ENCODE results near the gene LRCOL1. TPM values are rescaled to one million over a fixed set of nuclear protein-coding genes. Genes with fewer than 3 reads are reported as not detected.

LRCOL1 gene
- total and polyA plus RNA-seq, 2 of the 8 experiments (the other 6 are each of a cell fraction or from before 2014, with no cell fraction given) = not detected

- H3K9ac ChIP-seq (replicated peaks in 1 of 4; ENCODE audit: extremely low read depth in 1 of 4, low read depth in 3 of 4, low read length in 3 of 4) = no peak overlapping the region
- H2BK20ac ChIP-seq (ENCODE audit: low read length) = no peak overlapping the region
- H3K23me2 ChIP-seq (ENCODE audit: low read depth, low read length) = no peaks in the 10 kb centered on the region; the same call in 1 of the 2 replicates
- TF ChIP-seq SRF (IDR thresholded peaks at IDR 0.05; ENCODE audit: low read depth, low read length) = peak; percentile 54; the same call in 1 of the 2 replicates
- TF ChIP-seq SIX5 (IDR thresholded peaks at IDR 0.05; ENCODE audit: low read depth, low read length) = no peak
- H2BK15ac ChIP-seq (ENCODE audit: low read length) = no peak overlapping the region
- H3K9me3 ChIP-seq (ENCODE audit: insufficient read depth in 2 of 2, low read depth in 1 of 2, low read length in 1 of 2) = peaks cover 2 to 18% of the 10 kb centered on the region in 2 experiments; a peak in 3 of 4 replicates
- H3K4ac ChIP-seq (replicated peaks; ENCODE audit: insufficient read length, low read depth, low read length) = no peak overlapping the region
- ChIA-PET CTCF (ENCODE audit: partially characterized antibody) (interaction anchor here (0.7 to 3.1 kb wide), 7 partner anchors 14 to 289 kb away, joined by 3 to 37 read pairs (median 5); no protein-coding TSS in a partner anchor), POLR2A (ENCODE audit: partially characterized antibody) (interaction anchor here (1.0 to 4.2 kb wide), 3 partner anchors 12 to 35 kb away, joined by 4 to 28 read pairs (median 8); no protein-coding TSS in a partner anchor)
- H3K36me3 ChIP-seq (ENCODE audit: control insufficient read depth in 2 of 4, insufficient read depth in 4 of 4, low read length in 3 of 4) = no peaks in the 10 kb centered on the region
- no peak overlapping the region for H2AK5ac ChIP-seq (ENCODE audit: low read depth, low read length)
- no peak overlapping the region for H3K23ac ChIP-seq (ENCODE audit: insufficient read length)
- no peak overlapping the region for H3K18ac ChIP-seq (ENCODE audit: extremely low read depth, low read length)
- H3K79me1 ChIP-seq (ENCODE audit: low read depth, low read length) = no peaks in the 10 kb centered on the region
- no peak for DNase-seq (ENCODE audit: low read depth in 1 of 2, low spot score in 2 of 2)
- H2AFZ ChIP-seq (ENCODE audit: low read length) = no peak overlapping the region
- no peak overlapping the region for H2BK120ac ChIP-seq (replicated peaks; ENCODE audit: low read depth, low read length)
- peaks cover under 1 to 8% of the 10 kb centered on the region in 2 experiments for H4K20me1 ChIP-seq (replicated peaks in 1 of 2; ENCODE audit: control insufficient read depth in 1 of 2, insufficient read depth in 2 of 2, low read length in 2 of 2)
- no peak overlapping the region for H4K91ac ChIP-seq (replicated peaks; ENCODE audit: insufficient read length, low read length)
- no peak overlapping the region for H3K14ac ChIP-seq (ENCODE audit: insufficient read length)
- H3K56ac ChIP-seq (replicated peaks; ENCODE audit: insufficient read length, low read depth, low read length) = no peak overlapping the region
- H4K5ac ChIP-seq (ENCODE audit: insufficient read length, low read depth, low read length) = no peak overlapping the region
- 79% methylated on average over 4 of the region's 4 CpGs; no CpG with 5 or more reads in 1 of the 2 experiments for WGBS, 2 experiments (ENCODE audit: extremely low coverage in 1 of 2, insufficient coverage in 1 of 2, insufficient read length in 1 of 2, insufficient replicate concordance in 2 of 2, low coverage in 1 of 2, low lambda C conversion rate in 2 of 2, missing lambda C conversion rate in 1 of 2)
- no peak overlapping the region for H2BK12ac ChIP-seq (ENCODE audit: low read depth, low read length)
- no peak overlapping the region for H3K27ac ChIP-seq (ENCODE audit: low read depth, low read length)
- FAIRE-seq = no peak
- H3K4me2 ChIP-seq (ENCODE audit: insufficient read depth in 1 of 2, low read depth in 2 of 2, low read length in 2 of 2) = no peak overlapping the region
- H3K4me1 ChIP-seq (replicated peaks in 1 of 4; ENCODE audit: control insufficient read depth in 3 of 4, insufficient read depth in 4 of 4, low read length in 3 of 4) = peaks cover 0 to 3% (median 0%) of the 10 kb centered on the region in 4 experiments; a peak in 2 of 7 replicates
- peaks cover 31 to 68% (median 49%) of the 10 kb centered on the region in 4 experiments for H3K27me3 ChIP-seq (replicated peaks in 1 of 4; ENCODE audit: control insufficient read depth in 3 of 4, extremely low read depth in 1 of 4, insufficient read depth in 3 of 4, low read length in 3 of 4)
- H3K4me3 ChIP-seq (ENCODE audit: extremely low read depth in 1 of 4, insufficient read depth in 2 of 4, low read depth in 3 of 4, low read length in 4 of 4) = no peak overlapping the region
- H4K8ac ChIP-seq (ENCODE audit: extremely low read depth, insufficient read depth, low read length) = no peak overlapping the region
- H2BK5ac ChIP-seq (ENCODE audit: low read depth, low read length) = no peak overlapping the region
- H3K79me2 ChIP-seq (ENCODE audit: control insufficient read depth in 1 of 2, insufficient read depth in 2 of 2, low read length in 2 of 2) = no peaks in the 10 kb centered on the region
Observed at GRCh38 chr12:132617135-132617701, 6.8 kb upstream of the LRCOL1 start.

Measured in H1 (cell line).